HG02840 (cell line): Measurements from ENCODE around the gene ROCK2.
"Not testable (repeated sequence)": the region's sequence is repeated elsewhere in the genome, so short reads cannot be mapped to it uniquely, and the experiment has no call there.

Experiments
- ATAC-seq: cut with Tn5 transposase; IDR thresholded peaks from one replicate; pipeline ENCODE4 v1.9.1; 2021; ENCODE audit warnings: mild to moderate bottlenecking, moderate library complexity, moderate number of reproducible peaks; ENCODE audit not compliant: unreplicated experiment, low FRiP score

Gene ROCK2

GRCh38 chr2:11280713-11281112 is 63.7 kb downstream of the ROCK2 start:
- ATAC-seq: no peak

GRCh38 chr2:11279398-11279797 is 65.0 kb downstream of the ROCK2 start:
- ATAC-seq: no peak

- ATAC-seq: no peak
Measured at GRCh38 chr2:11278219-11278618, 66.2 kb downstream of the ROCK2 start.

DNA sequence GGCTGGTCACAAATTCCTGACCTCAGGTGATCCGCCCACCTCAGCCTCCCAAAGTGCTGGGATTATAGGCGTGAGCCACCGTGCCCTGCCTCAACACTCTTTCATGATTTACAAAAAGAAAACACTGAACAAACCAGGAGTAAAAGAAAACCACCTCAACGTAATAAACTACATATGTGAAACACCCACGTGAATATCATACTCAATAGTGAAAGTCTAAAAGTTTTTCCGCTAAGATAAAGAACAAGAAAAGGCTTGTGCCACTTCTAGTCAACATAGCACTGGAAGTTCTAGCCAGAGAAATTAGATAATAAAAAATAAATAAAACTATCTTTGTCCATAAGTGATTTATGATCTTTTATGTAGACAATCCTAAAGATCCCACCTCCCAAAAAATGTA is 68.5 kb downstream of the ROCK2 start:
- no peak for ATAC-seq

GRCh38 chr2:11270891-11271290 is 73.5 kb downstream of the ROCK2 start:
- no peak for ATAC-seq

DNA sequence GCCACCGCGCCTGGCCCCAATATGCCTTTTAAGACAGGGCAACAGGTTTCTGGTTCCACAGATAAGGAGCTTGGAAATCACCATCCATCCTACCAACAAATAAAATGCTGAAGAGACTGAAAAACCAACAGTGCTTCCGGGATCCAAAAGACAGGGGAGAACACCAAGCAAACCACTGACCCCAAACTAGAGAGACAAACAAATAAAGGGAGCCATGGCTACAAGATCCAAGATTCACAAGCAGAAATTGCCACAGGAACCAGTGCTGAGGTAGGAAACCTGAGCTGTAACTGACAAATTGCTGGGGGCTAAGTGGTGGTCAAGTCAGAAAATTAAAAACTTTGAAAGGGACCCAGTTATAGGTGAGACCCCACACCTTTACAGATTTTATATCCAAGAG is 76.5 kb downstream of the ROCK2 start:
- no peak for ATAC-seq

- ATAC-seq: no peak
Measured at GRCh38 chr2:11264818-11265217, 79.6 kb downstream of the ROCK2 start.

GRCh38 chr2:11264007-11264406 is 80.4 kb downstream of the ROCK2 start:
- no peak for ATAC-seq

DNA sequence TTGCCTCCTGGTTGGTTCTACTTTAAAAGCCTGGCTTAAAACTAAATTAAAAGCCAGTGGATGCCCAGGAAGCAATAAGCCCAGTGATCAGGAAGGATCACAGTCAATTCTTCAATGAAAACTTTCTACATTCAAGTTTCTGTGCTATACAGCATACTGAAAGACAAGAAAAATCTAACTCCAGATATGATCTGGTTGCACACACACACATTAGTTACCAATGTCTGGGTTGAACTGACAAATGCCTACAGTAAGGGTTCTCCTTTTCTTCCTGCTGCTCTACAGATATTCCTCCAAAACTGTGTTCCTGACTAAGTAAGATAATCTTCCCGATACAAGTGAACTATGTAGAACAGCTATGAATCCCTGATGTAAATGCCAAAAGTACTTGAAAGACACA is 81.3 kb downstream of the ROCK2 start:
- ATAC-seq: no peak

GRCh38 chr2:11262438-11262837 is 82.0 kb downstream of the ROCK2 start:
- ATAC-seq: not testable (repeated sequence)

DNA sequence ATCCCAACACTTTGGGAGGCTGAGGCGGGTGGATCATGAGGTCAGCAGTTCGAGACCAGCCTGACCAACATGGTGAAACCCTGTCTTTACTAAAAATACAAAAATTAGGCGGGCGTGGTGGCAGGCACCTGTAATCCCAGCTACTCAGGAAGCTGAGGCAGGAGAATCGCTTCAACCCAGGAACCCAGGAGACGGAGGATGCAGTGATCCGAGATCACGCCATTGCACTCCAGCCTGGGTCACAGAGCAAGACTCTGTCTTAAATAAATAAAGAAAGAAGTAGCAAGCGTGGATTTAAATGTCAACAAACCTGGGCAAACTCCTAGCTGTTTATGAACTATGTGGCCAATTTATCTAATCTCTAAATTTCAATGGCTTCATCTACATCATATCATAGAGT is 82.9 kb downstream of the ROCK2 start:
- not testable (repeated sequence) for ATAC-seq

- ATAC-seq: no peak
Measured at GRCh38 chr2:11260979-11261378, 83.5 kb downstream of the ROCK2 start.

- no peak for ATAC-seq
Measured at GRCh38 chr2:11257964-11258363, 86.5 kb downstream of the ROCK2 start.

DNA sequence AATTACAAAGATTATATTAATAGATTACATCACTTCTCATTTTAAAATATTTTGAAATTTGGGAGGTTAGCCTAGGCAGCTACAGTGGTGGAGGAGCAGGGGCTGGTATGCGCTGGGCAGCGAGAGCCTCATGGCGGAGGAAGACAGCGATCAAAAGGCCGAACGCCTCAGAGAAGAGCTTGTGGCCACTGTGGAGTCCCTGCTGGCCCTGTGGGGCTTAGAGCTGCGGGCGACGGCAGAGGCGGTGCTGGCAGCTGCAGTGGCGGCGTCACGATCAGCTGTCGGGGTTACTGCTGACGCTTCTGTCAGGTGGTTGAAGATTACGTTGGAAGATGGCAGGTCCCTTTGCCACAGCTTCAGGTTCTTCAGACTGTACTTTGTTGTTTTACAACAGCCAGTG is 87.4 kb downstream of the ROCK2 start:
- ATAC-seq: no peak

DNA sequence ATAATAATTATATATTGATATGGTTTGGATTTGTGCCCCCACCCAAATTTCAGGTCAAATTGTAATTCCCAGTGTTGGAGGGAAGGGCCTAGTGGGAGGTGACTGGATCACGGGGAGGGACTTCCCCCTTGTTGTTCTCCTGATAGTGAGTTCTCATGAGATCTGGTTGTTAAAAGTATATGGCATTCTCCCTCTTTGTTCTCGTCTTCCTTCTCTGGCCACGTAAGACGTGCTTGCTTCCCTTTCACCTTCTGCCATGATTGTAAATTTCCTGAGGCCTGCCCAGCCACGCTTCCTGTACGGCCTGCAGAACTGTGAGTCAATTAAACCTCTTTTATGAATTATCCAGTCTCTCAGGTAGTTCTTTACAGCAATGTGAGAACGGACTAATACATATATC is 88.3 kb downstream of the ROCK2 start:
- ATAC-seq: no peak

- ATAC-seq: no peak
Measured at GRCh38 chr2:11254100-11254536, 90.3 kb downstream of the ROCK2 start.

DNA sequence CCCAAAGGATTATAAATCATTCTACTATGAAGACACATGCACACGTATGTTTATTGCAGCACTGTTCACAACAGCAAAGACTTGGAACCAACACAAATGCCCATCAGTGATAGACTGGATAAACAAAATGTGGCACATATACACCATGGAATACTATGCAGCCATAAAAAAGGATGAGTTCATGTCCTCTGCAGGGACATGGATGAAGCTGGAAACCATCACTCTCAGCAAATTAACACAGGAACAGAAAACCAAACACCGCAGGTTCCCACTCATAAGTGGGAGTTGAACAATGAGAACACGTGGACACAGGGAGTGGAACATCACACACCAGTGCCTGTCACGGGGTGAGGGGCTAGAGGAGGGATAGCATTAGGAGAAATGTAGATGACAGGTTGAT is 92.0 kb downstream of the ROCK2 start:
- ATAC-seq: not testable (repeated sequence)

DNA sequence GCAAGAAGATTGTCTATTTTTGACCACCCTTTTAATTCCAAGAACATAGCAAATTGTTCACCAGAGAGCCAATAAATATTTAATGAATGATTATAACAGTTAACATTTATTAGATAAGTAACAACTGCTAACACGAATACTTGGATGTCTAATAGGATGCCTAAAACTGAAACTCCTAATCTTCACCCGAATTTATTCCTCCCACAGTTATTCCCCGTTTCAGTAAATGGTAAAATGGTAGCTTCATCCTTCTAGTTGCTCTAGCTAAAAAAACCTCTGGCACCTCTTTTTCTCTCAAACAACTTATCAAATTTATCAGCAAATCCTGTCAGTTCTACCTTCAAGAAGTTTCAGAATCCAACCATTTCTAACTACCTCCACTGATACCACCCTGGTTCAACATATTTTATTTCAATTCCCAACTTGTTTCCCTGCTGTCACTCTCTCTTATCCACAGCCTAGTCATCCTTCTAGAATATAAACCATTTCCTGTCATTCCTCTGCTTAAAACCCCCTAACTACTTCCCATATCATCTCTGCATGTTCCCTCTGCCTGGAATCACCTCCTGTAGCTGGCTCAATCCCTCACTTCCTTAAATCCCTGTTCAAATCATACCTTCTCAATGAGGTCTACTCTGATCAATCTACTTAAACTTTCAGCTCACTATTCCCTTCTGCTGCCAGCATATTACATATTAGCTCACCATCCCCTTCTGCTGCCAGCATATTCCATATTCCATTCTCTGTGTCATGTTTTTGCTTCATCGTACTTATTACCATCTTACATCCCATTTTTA is 93.8 kb downstream of the ROCK2 start:
- ATAC-seq: no peak

- no peak for ATAC-seq
Measured at GRCh38 chr2:11245322-11245721, 99.1 kb downstream of the ROCK2 start.

DNA sequence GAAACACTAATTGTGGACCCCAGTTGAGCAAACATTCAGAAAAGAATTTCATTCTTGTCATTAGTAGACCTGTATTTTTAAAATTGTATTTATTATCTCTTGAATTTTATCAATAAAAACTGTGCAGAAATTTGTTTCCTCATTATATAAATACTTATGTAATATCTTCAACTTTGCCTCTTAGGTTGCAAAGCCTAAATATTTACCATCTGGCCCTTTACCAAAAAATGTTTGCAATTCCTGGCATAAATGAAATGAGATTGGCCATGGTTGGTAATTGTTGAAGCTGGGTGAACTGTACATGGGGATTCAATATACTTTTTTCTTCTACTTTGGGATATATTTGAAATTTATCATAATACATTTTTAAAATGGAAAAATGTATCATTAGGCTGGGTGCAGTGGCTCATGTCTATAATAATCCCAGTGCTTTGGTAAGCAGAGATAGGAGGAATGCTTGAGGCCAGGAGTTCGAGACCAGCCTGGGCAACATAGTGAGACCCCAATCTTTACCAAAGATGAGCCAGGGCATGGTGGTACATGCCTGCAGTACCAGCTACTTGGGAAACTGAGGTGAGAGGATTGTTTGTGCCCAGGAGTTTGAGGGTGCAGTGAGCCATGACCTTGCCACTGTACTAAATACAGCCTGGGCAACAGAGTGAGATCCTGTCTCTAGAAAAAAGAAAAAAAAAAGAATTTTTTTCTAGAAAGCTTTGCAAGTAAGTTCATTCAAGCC is 100.2 kb downstream of the ROCK2 start:
- no peak for ATAC-seq

- no peak for ATAC-seq
Measured at GRCh38 chr2:11243512-11243911, 100.9 kb downstream of the ROCK2 start.
